Upper lobe of right lung (tissue), 1 donor: Measurements from ENCODE around the gene FBXO7. TPM values are rescaled to one million over a fixed set of nuclear protein-coding genes. Genes with fewer than 3 reads are reported as not detected.

Experiments
- ATAC-seq: fragments of 200-7000 bp; cut with Tn5 transposase; one replicate; pipeline ENCODE4 v1.9.1; 2020; ENCODE audit warnings: mild to moderate bottlenecking, moderate library complexity
- DNase-seq: peaks from one replicate; pipeline ENCODE4 v3.0.0-alpha.2; 2020
- H3K27ac ChIP-seq: fragments of 200-600 bp; one replicate; pipeline ENCODE4 v1.8.0; 2022
- H3K27me3 ChIP-seq: fragments of 200-600 bp; one replicate; pipeline ENCODE4 v1.8.0; 2022; ENCODE audit warnings: mild to moderate bottlenecking
- H3K36me3 ChIP-seq: fragments of 200-600 bp; one replicate; pipeline ENCODE4 v1.8.0; 2022
- H3K4me1 ChIP-seq: fragments of 200-600 bp; one replicate; pipeline ENCODE4 v1.8.0; 2022
- H3K4me3 ChIP-seq: fragments of 200-600 bp; one replicate; pipeline ENCODE4 v1.8.0; 2022; ENCODE audit warnings: mild to moderate bottlenecking
- H3K9me3 ChIP-seq: fragments of 200-600 bp; one replicate; pipeline ENCODE4 v1.8.0; 2022
- CTCF ChIP-seq: fragments of 200-600 bp; IDR thresholded peaks from one replicate; pipeline ENCODE4 v1.8.0; 2022; ENCODE audit warnings: antibody characterized with exemption
- intact Hi-C: fragments of 100-400 bp; cut with DNase I; formaldehyde crosslinking; loops from one replicate; pipeline ENCODE4 v1.11.0; 2022
- total RNA-seq: library from RNA; stranded (reverse); fragmentation: NEBNext Ultra II Directional; extraction: Animal tissue kit (Norgen Biotek cat#: 25700); gene quantifications from one replicate; pipeline ENCODE4 v1.2.1, GENCODE V29; 2021
- donor health status: DM: no; HTN: yes; CAD: no; lungs with severe emphysema.

Gene FBXO7
- total RNA-seq, 1 donor from 2014 or later: 96.4 TPM

- no peak for TF ChIP-seq CTCF
- H3K36me3 ChIP-seq: peaks cover 19% of the 10 kb centered on the region
- no peak overlapping the region for H3K4me3 ChIP-seq
- H3K9me3 ChIP-seq: no peaks in the 10 kb centered on the region
- intact Hi-C loops: no loop called here
- no peaks in the 10 kb centered on the region for H3K4me1 ChIP-seq
- peak; percentile 14 for ATAC-seq
- no peak for DNase-seq
- no peak overlapping the region for H3K27ac ChIP-seq
- no peaks in the 10 kb centered on the region for H3K27me3 ChIP-seq
Observed at GRCh38 chr22:32501836-32502752, 27.5 kb downstream of the FBXO7 start.

- Histone ChIP-seq H3K27ac (no peak overlapping the region), H3K4me3 (no peak overlapping the region), H3K4me1 (no peaks in the 10 kb centered on the region), H3K27me3 (no peaks in the 10 kb centered on the region), H3K36me3 (no peaks in the 10 kb centered on the region), H3K9me3 (no peaks in the 10 kb centered on the region)
- TF ChIP-seq CTCF: no peak
- ATAC-seq: no peak
- DNase-seq: no peak
- intact Hi-C loops: no loop called here
Observed at GRCh38 chr22:32509045-32509444, 34.4 kb downstream of the FBXO7 start.

GRCh38 chr22:32511274-32511673 lies 36.7 kb downstream of the FBXO7 start:
- TF ChIP-seq CTCF: no peak
- H3K9me3 ChIP-seq: no peaks in the 10 kb centered on the region
- H3K4me3 ChIP-seq: no peak overlapping the region
- H3K36me3 ChIP-seq: no peaks in the 10 kb centered on the region
- H3K4me1 ChIP-seq: no peaks in the 10 kb centered on the region
- intact Hi-C loops: no loop called here
- no peaks in the 10 kb centered on the region for H3K27me3 ChIP-seq
- no peak for DNase-seq
- no peak for ATAC-seq
- H3K27ac ChIP-seq: no peak overlapping the region

GRCh38 chr22:32511776-32512175 lies 37.2 kb downstream of the FBXO7 start:
- Histone ChIP-seq H3K4me1 (no peaks in the 10 kb centered on the region), H3K27me3 (no peaks in the 10 kb centered on the region), H3K4me3 (no peak overlapping the region), H3K27ac (no peak overlapping the region), H3K9me3 (no peaks in the 10 kb centered on the region), H3K36me3 (no peaks in the 10 kb centered on the region)
- ATAC-seq (no peak), DNase-seq (no peak)
- no peak for TF ChIP-seq CTCF
- intact Hi-C loops: no loop called here

- Histone ChIP-seq H3K36me3 (no peaks in the 10 kb centered on the region), H3K27me3 (no peaks in the 10 kb centered on the region), H3K27ac (no peak overlapping the region), H3K4me3 (no peak overlapping the region), H3K9me3 (no peaks in the 10 kb centered on the region), H3K4me1 (no peaks in the 10 kb centered on the region)
- intact Hi-C loops: no loop called here
- DNase-seq: no peak
- TF ChIP-seq CTCF: no peak
- ATAC-seq: no peak
Observed at GRCh38 chr22:32512267-32512982, 37.8 kb downstream of the FBXO7 start.
